ENCODE measurements around the gene MAP3K3.
"Not testable (repeated sequence)": the region's sequence is repeated elsewhere in the genome, so short reads cannot be mapped to it uniquely, and the experiment has no call there.

MAP3K3 gene

GRCh38 chr17:63714550-63715277, 92.5 kb downstream of the MAP3K3 start:
- no peak for DNase-seq

DNA sequence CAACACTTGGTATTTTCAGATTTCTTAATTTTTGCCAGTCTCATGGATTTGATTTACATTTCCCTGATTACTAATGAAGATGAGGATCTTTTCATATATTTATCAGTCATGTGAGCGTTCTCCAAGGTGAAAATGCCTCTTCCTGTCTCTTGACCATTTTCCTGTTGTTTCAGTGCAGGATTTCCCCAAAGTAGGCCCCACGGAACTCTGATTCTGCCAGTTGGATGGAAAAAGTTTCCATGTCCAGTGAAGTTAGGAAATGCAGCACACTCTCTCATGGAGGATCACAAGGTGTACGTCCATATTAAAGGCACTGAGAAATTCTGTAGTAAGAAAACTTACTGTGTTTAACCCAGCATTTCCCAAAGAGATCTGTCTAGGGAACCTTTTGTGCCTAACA, 94.2 kb downstream of the MAP3K3 start:
- no peak for DNase-seq

- DNase-seq: no peak
These were observed 96.8 kb downstream of the MAP3K3 start for GRCh38 chr17:63718988-63719387.

- not testable (repeated sequence) for DNase-seq
These were observed 98.0 kb downstream of the MAP3K3 start for GRCh38 chr17:63720194-63720593.

- DNase-seq: no peak
These were observed 100.2 kb downstream of the MAP3K3 start for GRCh38 chr17:63722403-63722802.

DNA sequence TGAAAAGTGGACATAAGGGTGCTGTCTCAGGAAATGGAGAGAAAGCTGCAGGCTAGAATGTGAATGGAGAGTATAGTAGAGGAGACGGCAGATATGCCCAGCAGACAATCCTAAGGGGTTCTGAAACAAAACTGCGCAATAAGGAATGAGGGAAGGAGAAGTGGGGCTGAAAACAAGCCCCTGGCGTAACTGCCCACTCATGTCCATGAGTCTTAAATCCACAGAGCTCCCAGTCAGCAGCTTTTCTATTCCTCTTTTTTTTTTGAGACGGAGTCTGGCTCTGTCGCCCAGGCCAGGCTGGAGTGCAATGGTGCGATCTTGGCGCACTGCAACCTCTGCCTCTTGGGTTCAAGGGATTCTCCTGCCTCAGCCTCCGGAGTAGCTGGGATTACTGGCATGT, 113.5 kb downstream of the MAP3K3 start:
- DNase-seq: no peak

DNA sequence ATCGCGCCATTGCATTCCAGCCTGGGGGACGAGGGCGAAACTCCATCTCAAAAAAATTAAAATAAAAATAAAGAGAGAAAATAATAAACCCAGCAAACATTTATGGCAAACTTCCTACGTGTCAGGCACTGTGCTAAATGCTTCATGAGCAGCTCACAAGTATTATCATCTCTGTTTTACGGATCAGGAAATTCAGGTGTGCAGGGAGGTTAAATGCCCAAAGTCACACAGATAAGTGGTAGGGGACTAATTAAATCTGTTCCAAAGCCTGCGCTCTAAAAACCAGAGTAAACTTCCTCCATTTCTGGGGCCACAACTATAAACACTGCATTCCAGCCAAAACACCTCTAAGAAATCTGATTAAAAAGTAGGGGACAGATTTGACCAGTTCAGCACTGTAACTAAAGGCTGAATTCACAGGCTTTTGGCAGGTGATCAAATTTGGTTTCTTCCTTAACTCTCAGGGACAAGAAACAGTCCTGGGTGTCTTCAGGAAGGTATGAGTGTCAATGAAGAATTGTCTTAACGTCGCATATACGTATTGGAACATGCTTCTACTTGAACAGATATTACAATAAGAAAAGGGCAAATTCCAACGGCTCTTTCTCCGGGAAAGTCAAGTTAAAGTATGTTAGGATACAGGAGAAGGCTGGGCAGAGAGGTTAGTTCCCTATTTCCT, 118.4 kb downstream of the MAP3K3 start:
- DNase-seq: peak; percentile 6

DNA sequence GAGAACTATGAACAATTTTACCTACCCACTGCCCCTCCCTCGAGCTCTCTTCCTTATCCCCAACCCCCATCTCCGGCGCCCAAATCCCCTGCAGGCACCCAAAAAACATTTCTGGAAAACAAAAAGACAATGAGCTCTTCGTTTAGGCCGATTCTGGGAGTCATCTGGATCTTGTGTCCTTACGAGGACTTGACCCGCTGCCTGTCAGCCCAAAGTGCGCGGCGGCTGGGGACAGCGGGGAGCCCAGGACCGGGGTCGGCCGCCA, 118.9 kb downstream of the MAP3K3 start:
- DNase-seq: no peak

- DNase-seq: peak; percentile 98
These were observed 119.4 kb downstream of the MAP3K3 start, which contains the start of gene STRADA for GRCh38 chr17:63741408-63742173. STRADA (minus strand) TSS chr17:63741799; CDS start chr17:63728369, 13,430 bp downstream.

All from suppressor macrophage treated with lipopolysaccharide for 4 hours (primary cell).